ENCODE results near the gene PLXNA4.
A peak's percentile ranks its signal among the peaks of the same experiment; 100 is the strongest.

PLXNA4 gene

DNA sequence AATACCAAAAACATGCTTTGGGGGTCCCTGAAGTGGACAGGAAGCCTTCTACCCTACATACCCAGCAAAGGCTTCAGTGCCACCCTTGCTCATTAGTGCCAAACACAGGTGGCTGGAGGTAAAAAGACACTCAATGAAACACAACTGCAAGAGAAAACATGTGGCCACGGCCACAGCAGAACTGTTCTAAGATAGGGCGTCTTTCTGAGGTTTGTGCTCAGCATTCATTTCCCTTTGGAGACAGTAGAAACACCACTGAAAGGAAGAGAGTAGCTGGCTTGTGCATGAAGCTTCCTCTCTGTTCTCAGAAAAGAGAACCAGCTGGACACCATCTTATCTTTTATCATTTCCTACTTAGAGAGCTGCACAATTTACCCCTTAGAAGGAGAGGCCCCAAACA is 143.0 kb downstream of the PLXNA4 start:
- no peak for TF ChIP-seq FOXP2 (optimal IDR thresholded peaks at IDR 0.05; ENCODE audit: borderline replicate concordance, extremely low read depth, extremely low read length, insufficient read depth)
- no peak for TF ChIP-seq TAF1 (IDR thresholded peaks at IDR 0.05; ENCODE audit: borderline replicate concordance, insufficient read depth, low read length)
- no peak for TF ChIP-seq POLR2AphosphoS5 (IDR thresholded peaks at IDR 0.05; ENCODE audit: low read depth, low read length)

DNA sequence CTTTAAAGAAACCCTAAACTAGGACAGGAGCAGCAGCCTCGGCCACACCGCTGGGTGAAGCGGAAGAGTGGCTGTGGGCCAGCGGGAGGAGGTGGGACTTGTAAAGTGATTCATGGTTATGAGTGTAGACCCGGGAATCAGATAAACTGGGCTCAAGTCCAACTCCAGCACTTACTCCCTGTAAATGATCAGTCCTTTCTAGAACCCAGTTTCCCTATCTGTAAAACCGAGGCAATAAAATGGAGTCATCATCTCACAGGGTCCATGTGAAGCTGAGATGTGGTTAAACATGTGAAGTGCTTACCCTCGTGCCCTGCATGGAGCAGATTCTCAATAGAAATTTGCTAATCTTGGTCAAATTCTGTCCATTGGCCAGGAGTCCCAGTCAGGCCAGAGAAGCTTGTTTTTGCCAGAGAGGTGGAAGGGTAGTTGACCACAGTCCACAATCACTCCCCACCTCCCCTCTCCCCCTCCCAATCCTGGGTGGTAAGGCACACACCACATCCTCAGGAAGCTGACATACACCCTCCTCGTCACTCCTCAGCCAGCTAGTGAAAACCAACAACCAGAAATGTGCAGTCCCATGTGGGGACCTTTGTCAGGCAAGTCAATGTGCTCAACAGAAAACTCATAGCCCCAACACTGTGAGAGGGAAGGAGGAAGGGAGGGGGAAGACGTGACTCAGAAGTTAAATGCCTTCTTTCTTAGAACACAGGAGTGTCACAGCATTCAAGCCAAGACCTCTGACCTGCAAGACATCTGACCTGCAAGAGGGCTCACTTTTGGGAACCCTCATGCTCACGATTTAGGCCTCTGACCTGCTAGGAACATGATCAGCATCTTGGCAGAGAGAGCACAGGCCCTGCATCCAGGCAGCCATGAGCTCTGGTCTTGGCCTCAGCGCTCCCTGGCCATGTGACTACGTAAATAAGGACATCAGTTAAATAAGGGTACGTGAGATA is 145.1 kb downstream of the PLXNA4 start:
- no peak for TF ChIP-seq REST (IDR thresholded peaks at IDR 0.05; ENCODE audit: insufficient read depth in 1 of 2, low read depth in 2 of 2, low read length in 2 of 2)
- TF ChIP-seq POLR2AphosphoS5 (IDR thresholded peaks at IDR 0.05; ENCODE audit: low read depth, low read length): no peak

DNA sequence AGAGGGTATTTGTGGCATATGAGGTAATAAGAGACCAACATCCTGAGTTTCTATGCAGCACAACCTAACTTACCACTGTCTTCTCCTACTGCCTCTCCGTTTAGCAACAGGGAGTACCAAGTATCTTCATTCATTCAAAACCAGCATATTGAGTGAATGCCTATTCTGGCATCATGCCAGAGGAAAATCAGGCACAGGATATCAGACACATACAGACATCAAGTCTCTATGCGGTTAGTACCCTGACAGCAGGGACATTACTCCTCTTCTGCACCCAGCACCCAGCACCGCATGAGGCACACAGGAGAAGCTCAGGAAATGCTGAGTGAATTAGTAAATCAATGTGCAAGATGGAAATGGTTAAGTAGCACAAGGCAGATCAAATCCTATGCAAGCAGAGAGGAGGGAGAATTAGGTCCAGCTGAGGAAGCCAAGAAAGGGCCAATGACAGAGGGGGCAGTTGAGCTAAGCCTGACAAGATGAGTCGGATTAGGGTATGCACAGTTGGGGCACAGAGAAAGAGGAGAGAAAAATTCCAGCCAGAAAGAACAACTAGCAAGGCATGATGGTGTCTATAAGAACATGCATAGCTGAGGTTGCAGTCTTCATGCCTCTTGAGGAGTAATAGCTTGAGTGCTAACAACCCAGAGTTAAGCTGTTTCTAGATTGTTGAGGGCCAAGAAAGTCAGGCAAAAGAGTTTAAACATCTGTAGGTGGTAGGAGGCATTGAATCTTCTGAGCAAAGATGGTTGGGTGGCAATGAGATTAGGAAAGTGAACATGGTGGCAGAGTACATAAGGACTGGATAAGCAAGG is 146.0 kb downstream of the PLXNA4 start:
- TF ChIP-seq TAF1 (IDR thresholded peaks at IDR 0.05; ENCODE audit: borderline replicate concordance, insufficient read depth, low read length) (peak; percentile 12; the same call in 1 of the 2 replicates), REST (IDR thresholded peaks at IDR 0.05; ENCODE audit: insufficient read depth in 1 of 2, low read depth in 2 of 2, low read length in 2 of 2) (no peak), SIN3A (IDR thresholded peaks at IDR 0.05; ENCODE audit: borderline replicate concordance, insufficient read depth, low read length) (no peak), POLR2AphosphoS5 (IDR thresholded peaks at IDR 0.05; ENCODE audit: low read depth, low read length) (no peak), FOXP2 (optimal IDR thresholded peaks at IDR 0.05; ENCODE audit: borderline replicate concordance, extremely low read depth, extremely low read length, insufficient read depth) (no peak)

DNA sequence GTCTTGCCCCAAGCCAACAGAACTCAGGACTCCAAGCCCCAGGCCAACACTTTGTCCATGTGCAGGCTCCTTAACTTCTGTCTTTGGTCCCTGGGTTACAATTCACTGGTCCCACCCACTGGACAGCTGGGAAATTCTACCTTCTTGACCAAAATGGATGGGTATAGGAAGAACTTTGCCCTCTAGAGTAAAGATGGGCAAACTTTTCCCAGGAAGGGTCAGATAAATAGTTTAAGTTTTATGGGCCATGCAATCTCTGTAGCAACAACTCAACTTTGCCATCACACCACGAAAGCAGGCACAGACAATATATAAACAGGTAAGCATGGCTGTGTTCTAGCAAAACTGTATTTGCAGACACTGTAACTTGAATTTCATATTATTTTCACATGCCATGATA is 147.1 kb downstream of the PLXNA4 start:
- TF ChIP-seq SIN3A (IDR thresholded peaks at IDR 0.05; ENCODE audit: borderline replicate concordance, insufficient read depth, low read length): no peak
- no peak for TF ChIP-seq POLR2AphosphoS5 (IDR thresholded peaks at IDR 0.05; ENCODE audit: low read depth, low read length)
- TF ChIP-seq TAF1 (IDR thresholded peaks at IDR 0.05; ENCODE audit: borderline replicate concordance, insufficient read depth, low read length): no peak
- no peak for TF ChIP-seq FOXP2 (optimal IDR thresholded peaks at IDR 0.05; ENCODE audit: borderline replicate concordance, extremely low read depth, extremely low read length, insufficient read depth)
- no peak for TF ChIP-seq REST (IDR thresholded peaks at IDR 0.05; ENCODE audit: insufficient read depth in 1 of 2, low read depth in 2 of 2, low read length in 2 of 2)

- TF ChIP-seq FOXP2 (optimal IDR thresholded peaks at IDR 0.05; ENCODE audit: borderline replicate concordance, extremely low read depth, extremely low read length, insufficient read depth): no peak
- no peak for TF ChIP-seq TAF1 (IDR thresholded peaks at IDR 0.05; ENCODE audit: borderline replicate concordance, insufficient read depth, low read length)
- no peak for TF ChIP-seq POLR2AphosphoS5 (IDR thresholded peaks at IDR 0.05; ENCODE audit: low read depth, low read length)
- no peak for TF ChIP-seq SIN3A (IDR thresholded peaks at IDR 0.05; ENCODE audit: borderline replicate concordance, insufficient read depth, low read length)
- no peak for TF ChIP-seq REST (IDR thresholded peaks at IDR 0.05; ENCODE audit: insufficient read depth in 1 of 2, low read depth in 2 of 2, low read length in 2 of 2)
Observed at GRCh38 chr7:132428247-132428919, 147.9 kb downstream of the PLXNA4 start.
